K562 (cell line): ENCODE results near the gene KASH5. TPM values are rescaled to one million over a fixed set of nuclear protein-coding genes. Genes with fewer than 3 reads are reported as not detected.

Experiments used
- BACH1 ChIP-seq: fragments of 200-800 bp; sonication (Bioruptor generic); IDR thresholded peaks from 2 replicates; pipeline ENCODE4 v1.6.1; 2016; ENCODE audit warnings: missing genetic modification characterization, missing compliant biosample characterization
- CSDE1 ChIP-seq, 2 experiments: fragments of 450-650 bp; IDR thresholded peaks; 2 replicates each; pipeline ENCODE4 v1.6.1; 2016; ENCODE audit warnings: mild to moderate bottlenecking in 1 of 2
- HNRNPK ChIP-seq: fragments of 200-400 bp; formaldehyde crosslinking; IDR thresholded peaks from one replicate; pipeline ENCODE4 v1.6.1; 2018; ENCODE audit warnings: mild to moderate bottlenecking, low read depth, low read length; ENCODE audit not compliant: poor library complexity, severe bottlenecking
- NCOA2 ChIP-seq, 2 experiments: fragments of 450-650 bp; IDR thresholded peaks; 2 replicates each; pipeline ENCODE4 v1.6.1; 2018; ENCODE audit warnings: mild to moderate bottlenecking in 2 of 2, moderate library complexity in 1 of 2; ENCODE audit not compliant: partially characterized antibody in 2 of 2
- NFYB ChIP-seq: IDR thresholded peaks from 2 replicates; pipeline ENCODE4 v1.6.1; 2011; ENCODE audit warnings: mild to moderate bottlenecking, moderate library complexity; ENCODE audit not compliant: insufficient read length; ENCODE audit errors: extremely low read depth
- RB1 ChIP-seq: fragments of 450-650 bp; IDR thresholded peaks from 2 replicates; pipeline ENCODE4 v1.6.1; 2017; ENCODE audit warnings: low read depth, mild to moderate bottlenecking
- SMARCA4 ChIP-seq: fragments of 450-650 bp; IDR thresholded peaks from 2 replicates; pipeline ENCODE4 v1.6.1; 2016
- TEAD1 ChIP-seq, 2 experiments: fragments of 450-650 bp in 1 of 2; sonication (generic) in 1 of 2; formaldehyde crosslinking; IDR thresholded peaks; 2 replicates each; pipeline versions ENCODE4 v1.4.0 to v1.8.0; 2020 to 2022; ENCODE audit warnings: mild to moderate bottlenecking in 2 of 2, missing genetic modification reagents in 1 of 2
- ZNF133 ChIP-seq: fragments of 250-450 bp; sonication (Bioruptor Pico); IDR thresholded peaks from 2 replicates; pipeline ENCODE4 v1.4.0; 2020; ENCODE audit warnings: mild to moderate bottlenecking
- polyA plus RNA-seq, 8 experiments: library from polyadenylated mRNA; depleted of rRNA in 4 of 8; stranded (reverse) in 5 of 8; unstranded in 3 of 8; fragments of >200 nt; fragmentation: Nextera tagmentation in 2 of 8; fragmentation: Illumina TruSeq in 1 of 8; extraction: Ambion mirVana in 2 of 8; extraction: Trizol in 1 of 8; gene quantifications; 2 replicates each; pipeline versions ENCODE4 v1.2.1 to v1.2.3, GENCODE V29; 2011 to 2014; ENCODE audit warnings: inconsistent platforms in 1 of 8, missing spikeins in 1 of 8
- total RNA-seq, 7 experiments: library from RNA; depleted of rRNA in 6 of 7; stranded (reverse); fragments of >200 nt in 6 of 7; fragmentation: Illumina TruSeq in 2 of 7; extraction: Trizol in 2 of 7; gene quantifications; 2 replicates each; pipeline versions ENCODE4 v1.2.1 to v1.2.3, GENCODE V29; 2011 to 2021; ENCODE audit warnings: low replicate concordance in 1 of 7
- TF ChIP-seq, protein P1 (sequence below): IDR thresholded peaks from 2 replicates; pipeline ENCODE4 v1.6.1; 2016; ENCODE audit warnings: missing genetic modification characterization, missing compliant biosample characterization
- TF ChIP-seq, protein P2 (sequence below), 2 experiments: fragments of 450-650 bp in 1 of 2; sonication (generic) in 1 of 2; formaldehyde crosslinking in 1 of 2; IDR thresholded peaks in 1 of 2; conservative IDR thresholded peaks in 1 of 2; 2 replicates each; pipeline versions ENCODE4 v1.6.1 to v1.8.1; 2016 to 2023; ENCODE audit warnings: mild to moderate bottlenecking in 2 of 2, moderate library complexity in 2 of 2, inconsistent platforms in 1 of 2, missing genetic modification reagents in 1 of 2
- TF ChIP-seq, protein P3 (sequence below): sonication (generic); formaldehyde crosslinking; IDR thresholded peaks from 2 replicates; pipeline ENCODE4 v1.8.1; 2022; ENCODE audit warnings: missing genetic modification reagents
- TF ChIP-seq, protein P4 (sequence below): sonication (generic); formaldehyde crosslinking; IDR thresholded peaks from 2 replicates; pipeline ENCODE4 v1.4.0; 2020; ENCODE audit warnings: mild to moderate bottlenecking, missing genetic modification reagents
- TF ChIP-seq, protein P5 (sequence below): fragments of 450-650 bp; formaldehyde crosslinking; conservative IDR thresholded peaks from 2 replicates; pipeline ENCODE4 v1.4.0; 2022; ENCODE audit warnings: mild to moderate bottlenecking, missing genetic modification characterization
- TF ChIP-seq, protein P6 (sequence below): fragments of 450-650 bp; IDR thresholded peaks from 2 replicates; pipeline ENCODE4 v1.6.1; 2018; ENCODE audit not compliant: partially characterized antibody

Gene KASH5
- total and polyA plus RNA-seq, 9 of the 15 experiments (the other 6 are each of a cell fraction or from before 2014, with no cell fraction given), result 0.07 to 0.84 (median 0.34) TPM; not detected in 1

DNA sequence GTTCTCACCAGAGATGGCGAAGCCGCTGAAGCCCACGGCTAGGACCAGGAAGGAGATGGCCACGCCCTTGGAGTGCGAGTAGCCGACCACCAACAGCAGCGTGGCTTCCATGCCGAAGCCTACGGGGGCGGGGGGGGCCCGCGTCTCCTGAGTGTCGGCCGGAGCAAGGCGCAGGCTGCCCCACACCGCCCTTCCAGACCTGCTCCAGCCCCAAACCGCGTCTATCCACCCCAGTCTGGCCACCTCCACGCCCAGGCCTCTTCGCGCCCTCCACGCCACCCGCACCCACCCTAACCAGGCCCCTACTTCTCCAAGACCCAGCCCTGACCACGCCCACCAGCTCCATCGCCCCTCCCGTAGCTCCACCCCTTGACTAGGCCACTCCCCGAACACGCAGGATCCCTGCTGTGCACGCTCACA, 43.3 kb downstream of the KASH5 start (continued):
- TF ChIP-seq, protein P1, sequence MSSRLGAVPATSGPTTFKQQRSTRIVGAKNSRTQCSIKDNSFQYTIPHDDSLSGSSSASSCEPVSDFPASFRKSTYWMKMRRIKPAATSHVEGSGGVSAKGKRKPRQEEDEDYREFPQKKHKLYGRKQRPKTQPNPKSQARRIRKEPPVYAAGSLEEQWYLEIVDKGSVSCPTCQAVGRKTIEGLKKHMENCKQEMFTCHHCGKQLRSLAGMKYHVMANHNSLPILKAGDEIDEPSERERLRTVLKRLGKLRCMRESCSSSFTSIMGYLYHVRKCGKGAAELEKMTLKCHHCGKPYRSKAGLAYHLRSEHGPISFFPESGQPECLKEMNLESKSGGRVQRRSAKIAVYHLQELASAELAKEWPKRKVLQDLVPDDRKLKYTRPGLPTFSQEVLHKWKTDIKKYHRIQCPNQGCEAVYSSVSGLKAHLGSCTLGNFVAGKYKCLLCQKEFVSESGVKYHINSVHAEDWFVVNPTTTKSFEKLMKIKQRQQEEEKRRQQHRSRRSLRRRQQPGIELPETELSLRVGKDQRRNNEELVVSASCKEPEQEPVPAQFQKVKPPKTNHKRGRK (tag), result no peak
- TF ChIP-seq NCOA2 (IDR thresholded peaks at IDR 0.05; ENCODE audit: partially characterized antibody in 2 of 2) (no peak), ZNF133 (CRISPR knock-in tag) (no peak), CSDE1 (IDR thresholded peaks at IDR 0.05) (no peak), HNRNPK (no peak), RB1 (peak; percentile 34; the same call in 1 of the 2 replicates), TEAD1 (CRISPR knock-in tag; IDR thresholded peaks at IDR 0.05) (no peak), BACH1 (tag) (no peak), SMARCA4 (no peak), NFYB (no peak)
- TF ChIP-seq, protein P2, sequence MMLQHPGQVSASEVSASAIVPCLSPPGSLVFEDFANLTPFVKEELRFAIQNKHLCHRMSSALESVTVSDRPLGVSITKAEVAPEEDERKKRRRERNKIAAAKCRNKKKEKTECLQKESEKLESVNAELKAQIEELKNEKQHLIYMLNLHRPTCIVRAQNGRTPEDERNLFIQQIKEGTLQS (IDR thresholded peaks at IDR 0.05), result no peak
- TF ChIP-seq, protein P2 (CRISPR knock-in tag; conservative IDR thresholded peaks at IDR 0.05), result no peak
- TF ChIP-seq, protein P3, sequence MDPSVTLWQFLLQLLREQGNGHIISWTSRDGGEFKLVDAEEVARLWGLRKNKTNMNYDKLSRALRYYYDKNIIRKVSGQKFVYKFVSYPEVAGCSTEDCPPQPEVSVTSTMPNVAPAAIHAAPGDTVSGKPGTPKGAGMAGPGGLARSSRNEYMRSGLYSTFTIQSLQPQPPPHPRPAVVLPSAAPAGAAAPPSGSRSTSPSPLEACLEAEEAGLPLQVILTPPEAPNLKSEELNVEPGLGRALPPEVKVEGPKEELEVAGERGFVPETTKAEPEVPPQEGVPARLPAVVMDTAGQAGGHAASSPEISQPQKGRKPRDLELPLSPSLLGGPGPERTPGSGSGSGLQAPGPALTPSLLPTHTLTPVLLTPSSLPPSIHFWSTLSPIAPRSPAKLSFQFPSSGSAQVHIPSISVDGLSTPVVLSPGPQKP, result no peak
- TF ChIP-seq, protein P4, sequence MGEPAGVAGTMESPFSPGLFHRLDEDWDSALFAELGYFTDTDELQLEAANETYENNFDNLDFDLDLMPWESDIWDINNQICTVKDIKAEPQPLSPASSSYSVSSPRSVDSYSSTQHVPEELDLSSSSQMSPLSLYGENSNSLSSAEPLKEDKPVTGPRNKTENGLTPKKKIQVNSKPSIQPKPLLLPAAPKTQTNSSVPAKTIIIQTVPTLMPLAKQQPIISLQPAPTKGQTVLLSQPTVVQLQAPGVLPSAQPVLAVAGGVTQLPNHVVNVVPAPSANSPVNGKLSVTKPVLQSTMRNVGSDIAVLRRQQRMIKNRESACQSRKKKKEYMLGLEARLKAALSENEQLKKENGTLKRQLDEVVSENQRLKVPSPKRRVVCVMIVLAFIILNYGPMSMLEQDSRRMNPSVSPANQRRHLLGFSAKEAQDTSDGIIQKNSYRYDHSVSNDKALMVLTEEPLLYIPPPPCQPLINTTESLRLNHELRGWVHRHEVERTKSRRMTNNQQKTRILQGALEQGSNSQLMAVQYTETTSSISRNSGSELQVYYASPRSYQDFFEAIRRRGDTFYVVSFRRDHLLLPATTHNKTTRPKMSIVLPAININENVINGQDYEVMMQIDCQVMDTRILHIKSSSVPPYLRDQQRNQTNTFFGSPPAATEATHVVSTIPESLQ (CRISPR knock-in tag), result no peak
- TF ChIP-seq, protein P5, sequence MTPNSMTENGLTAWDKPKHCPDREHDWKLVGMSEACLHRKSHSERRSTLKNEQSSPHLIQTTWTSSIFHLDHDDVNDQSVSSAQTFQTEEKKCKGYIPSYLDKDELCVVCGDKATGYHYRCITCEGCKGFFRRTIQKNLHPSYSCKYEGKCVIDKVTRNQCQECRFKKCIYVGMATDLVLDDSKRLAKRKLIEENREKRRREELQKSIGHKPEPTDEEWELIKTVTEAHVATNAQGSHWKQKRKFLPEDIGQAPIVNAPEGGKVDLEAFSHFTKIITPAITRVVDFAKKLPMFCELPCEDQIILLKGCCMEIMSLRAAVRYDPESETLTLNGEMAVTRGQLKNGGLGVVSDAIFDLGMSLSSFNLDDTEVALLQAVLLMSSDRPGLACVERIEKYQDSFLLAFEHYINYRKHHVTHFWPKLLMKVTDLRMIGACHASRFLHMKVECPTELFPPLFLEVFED (CRISPR knock-in tag), result 0 out of 2 replicates have a peak, but pooled peaks have one; percentile 13
- TF ChIP-seq, protein P6, sequence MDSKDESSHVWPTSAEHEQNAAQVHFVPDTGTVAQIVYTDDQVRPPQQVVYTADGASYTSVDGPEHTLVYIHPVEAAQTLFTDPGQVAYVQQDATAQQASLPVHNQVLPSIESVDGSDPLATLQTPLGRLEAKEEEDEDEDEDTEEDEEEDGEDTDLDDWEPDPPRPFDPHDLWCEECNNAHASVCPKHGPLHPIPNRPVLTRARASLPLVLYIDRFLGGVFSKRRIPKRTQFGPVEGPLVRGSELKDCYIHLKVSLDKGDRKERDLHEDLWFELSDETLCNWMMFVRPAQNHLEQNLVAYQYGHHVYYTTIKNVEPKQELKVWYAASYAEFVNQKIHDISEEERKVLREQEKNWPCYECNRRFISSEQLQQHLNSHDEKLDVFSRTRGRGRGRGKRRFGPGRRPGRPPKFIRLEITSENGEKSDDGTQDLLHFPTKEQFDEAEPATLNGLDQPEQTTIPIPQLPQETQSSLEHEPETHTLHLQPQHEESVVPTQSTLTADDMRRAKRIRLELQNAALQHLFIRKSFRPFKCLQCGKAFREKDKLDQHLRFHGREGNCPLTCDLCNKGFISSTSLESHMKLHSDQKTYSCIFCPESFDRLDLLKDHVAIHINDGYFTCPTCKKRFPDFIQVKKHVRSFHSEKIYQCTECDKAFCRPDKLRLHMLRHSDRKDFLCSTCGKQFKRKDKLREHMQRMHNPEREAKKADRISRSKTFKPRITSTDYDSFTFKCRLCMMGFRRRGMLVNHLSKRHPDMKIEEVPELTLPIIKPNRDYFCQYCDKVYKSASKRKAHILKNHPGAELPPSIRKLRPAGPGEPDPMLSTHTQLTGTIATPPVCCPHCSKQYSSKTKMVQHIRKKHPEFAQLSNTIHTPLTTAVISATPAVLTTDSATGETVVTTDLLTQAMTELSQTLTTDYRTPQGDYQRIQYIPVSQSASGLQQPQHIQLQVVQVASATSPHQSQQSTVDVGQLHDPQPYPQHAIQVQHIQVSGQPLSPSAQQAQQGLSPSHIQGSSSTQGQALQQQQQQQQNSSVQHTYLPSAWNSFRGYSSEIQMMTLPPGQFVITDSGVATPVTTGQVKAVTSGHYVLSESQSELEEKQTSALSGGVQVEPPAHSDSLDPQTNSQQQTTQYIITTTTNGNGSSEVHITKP, result peak; percentile 86
